ENCODE results near the gene VMAC. TPM values are rescaled to one million over a fixed set of nuclear protein-coding genes. Genes with fewer than 3 reads are reported as not detected.

VMAC gene
- total and polyA plus RNA-seq, 2 of the 8 experiments (the other 6 are each of a cell fraction or from before 2014, with no cell fraction given), result 1.3 to 2.2 TPM

DNA sequence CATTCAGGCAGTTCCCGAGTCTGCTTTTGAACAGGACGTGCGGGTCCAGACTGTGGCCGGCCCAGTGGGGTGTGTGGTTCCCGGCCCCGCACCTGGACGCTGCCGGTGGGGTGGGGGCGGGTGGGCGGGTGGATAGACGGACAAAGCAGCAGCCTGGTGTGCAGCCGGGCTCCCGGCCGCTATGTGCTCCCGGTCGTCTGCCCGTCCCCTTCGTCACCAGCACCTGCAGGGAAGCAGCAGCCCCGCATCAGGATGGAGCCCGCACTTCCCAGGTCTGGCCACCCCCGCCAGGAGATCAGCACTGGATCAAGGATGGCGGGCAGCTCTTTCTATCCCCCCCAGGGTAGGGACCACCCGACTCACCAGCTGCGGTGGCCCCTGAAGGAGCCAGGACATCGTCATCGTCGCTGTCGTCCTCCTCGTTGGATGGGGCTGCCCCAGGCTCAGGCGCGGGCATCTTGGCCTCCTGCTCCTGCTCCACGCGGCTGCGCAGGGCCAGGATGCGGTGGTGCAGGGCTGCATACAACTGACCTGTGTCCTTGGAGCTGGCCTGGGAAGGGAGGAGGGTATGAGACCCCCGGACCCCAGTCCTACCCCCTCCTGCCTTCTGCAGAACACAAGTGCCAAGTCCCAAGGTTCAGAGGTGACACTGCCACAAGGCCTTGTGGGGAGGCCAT, 12.9 kb downstream of the VMAC start:
- DNase-seq (ENCODE audit: low read depth in 1 of 2, low spot score in 2 of 2) (no peak), FAIRE-seq (no peak)
- Histone ChIP-seq H2BK20ac (ENCODE audit: low read length) (no peak overlapping the region), H3K14ac (ENCODE audit: insufficient read length) (no peak overlapping the region), H4K8ac (ENCODE audit: extremely low read depth, insufficient read depth, low read length) (no peak overlapping the region), H4K91ac (replicated peaks; ENCODE audit: insufficient read length, low read length) (no peak overlapping the region), H3K56ac (replicated peaks; ENCODE audit: insufficient read length, low read depth, low read length) (no peak overlapping the region), H3K4me3 (ENCODE audit: extremely low read depth in 1 of 4, insufficient read depth in 2 of 4, low read depth in 3 of 4, low read length in 4 of 4) (no peak overlapping the region), H3K18ac (ENCODE audit: extremely low read depth, low read length) (no peak overlapping the region), H3K9ac (replicated peaks in 1 of 4; ENCODE audit: extremely low read depth in 1 of 4, low read depth in 3 of 4, low read length in 3 of 4) (no peak overlapping the region), H3K79me1 (ENCODE audit: low read depth, low read length) (no peaks in the 10 kb centered on the region), H4K5ac (ENCODE audit: insufficient read length, low read depth, low read length) (no peak overlapping the region), H2AFZ (ENCODE audit: low read length) (no peak overlapping the region), H2AK5ac (ENCODE audit: low read depth, low read length) (no peak overlapping the region), H3K36me3 (ENCODE audit: control insufficient read depth in 2 of 4, insufficient read depth in 4 of 4, low read length in 3 of 4) (peaks cover 3 to 32% (median 25%) of the 10 kb centered on the region in 4 experiments; a peak in 7 of 8 replicates), H3K27ac (ENCODE audit: low read depth, low read length) (no peak overlapping the region), H3K4me2 (ENCODE audit: insufficient read depth in 1 of 2, low read depth in 2 of 2, low read length in 2 of 2) (no peak overlapping the region), H2BK120ac (replicated peaks; ENCODE audit: low read depth, low read length) (no peak overlapping the region), H2BK5ac (ENCODE audit: low read depth, low read length) (no peak overlapping the region), H4K20me1 (replicated peaks in 1 of 2; ENCODE audit: control insufficient read depth in 1 of 2, insufficient read depth in 2 of 2, low read length in 2 of 2) (peaks cover 3 to 8% of the 10 kb centered on the region in 2 experiments), H3K4me1 (replicated peaks in 1 of 4; ENCODE audit: control insufficient read depth in 3 of 4, insufficient read depth in 4 of 4, low read length in 3 of 4) (no peaks in the 10 kb centered on the region), H3K23me2 (ENCODE audit: low read depth, low read length) (no peaks in the 10 kb centered on the region), H3K79me2 (ENCODE audit: control insufficient read depth in 1 of 2, insufficient read depth in 2 of 2, low read length in 2 of 2) (no peaks in the 10 kb centered on the region), H3K4ac (replicated peaks; ENCODE audit: insufficient read length, low read depth, low read length) (no peak overlapping the region), H3K27me3 (replicated peaks in 1 of 4; ENCODE audit: control insufficient read depth in 3 of 4, extremely low read depth in 1 of 4, insufficient read depth in 3 of 4, low read length in 3 of 4) (no peaks in the 10 kb centered on the region), H2BK12ac (ENCODE audit: low read depth, low read length) (no peak overlapping the region), H2BK15ac (ENCODE audit: low read length) (no peak overlapping the region), H3K9me3 (ENCODE audit: insufficient read depth in 2 of 2, low read depth in 1 of 2, low read length in 1 of 2) (no peaks in the 10 kb centered on the region), H3K23ac (ENCODE audit: insufficient read length) (no peak overlapping the region)
- ChIA-PET CTCF (ENCODE audit: partially characterized antibody) (no interaction called here), POLR2A (ENCODE audit: partially characterized antibody) (no interaction called here)
- no peak for TF ChIP-seq TAF7 (optimal IDR thresholded peaks at IDR 0.05; ENCODE audit: borderline replicate concordance, low read depth, low read length)
- TF ChIP-seq KDM1A (IDR thresholded peaks at IDR 0.05; ENCODE audit: borderline replicate concordance, low read length), result no peak
- TF ChIP-seq SIRT6 (IDR thresholded peaks at IDR 0.05; ENCODE audit: low read length), result no peak
- WGBS, 2 experiments (ENCODE audit: extremely low coverage in 1 of 2, insufficient coverage in 1 of 2, insufficient read length in 1 of 2, insufficient replicate concordance in 2 of 2, low coverage in 1 of 2, low lambda C conversion rate in 2 of 2, missing lambda C conversion rate in 1 of 2), result 93% methylated on average over 21 of the region's 36 CpGs; no CpG with 5 or more reads in 1 of the 2 experiments
